ENCODE results near the gene RIC1. TPM values are rescaled to one million over a fixed set of nuclear protein-coding genes. Genes with fewer than 3 reads are reported as not detected.
"Not testable (repeated sequence)": the region's sequence is repeated elsewhere in the genome, so short reads cannot be mapped to it uniquely, and the experiment has no call there.

The RIC1 gene
- total RNA-seq, 1 donor from 2014 or later, result 9.7 TPM

DNA sequence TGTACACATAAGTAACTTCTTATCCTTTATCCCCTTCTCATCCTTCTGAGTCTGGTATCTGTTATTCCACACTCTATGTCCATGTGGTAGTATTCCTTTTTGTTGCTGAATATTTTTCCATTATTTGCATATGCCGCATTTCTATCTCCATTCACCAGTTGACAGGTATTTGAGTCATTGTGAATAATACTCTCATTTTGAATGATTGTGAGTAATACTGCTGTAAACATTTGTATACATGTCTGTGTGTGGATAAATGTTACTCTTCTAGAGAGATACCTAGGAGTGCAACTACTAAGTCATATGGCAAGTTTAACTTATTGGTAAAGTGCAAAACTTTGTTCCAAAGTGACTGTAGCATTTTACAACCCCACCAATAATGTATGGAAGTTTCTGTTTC, 15.6 kb downstream of the RIC1 start:
- no peak for TF ChIP-seq CTCF (IDR thresholded peaks at IDR 0.05; ENCODE audit: partially characterized antibody, unreplicated experiment)
- Mint-ChIP-seq H3K4me3 (ENCODE audit: unreplicated experiment) (no peak overlapping the region), H3K36me3 (ENCODE audit: unreplicated experiment) (peaks cover 16% of the 10 kb centered on the region), H3K4me1 (ENCODE audit: low read depth, unreplicated experiment) (no peaks in the 10 kb centered on the region), H3K27ac (ENCODE audit: unreplicated experiment) (no peak overlapping the region), H3K9me3 (ENCODE audit: unreplicated experiment) (peaks cover 3% of the 10 kb centered on the region), H3K27me3 (ENCODE audit: unreplicated experiment) (no peaks in the 10 kb centered on the region)
- DNase-seq, result no peak

DNA sequence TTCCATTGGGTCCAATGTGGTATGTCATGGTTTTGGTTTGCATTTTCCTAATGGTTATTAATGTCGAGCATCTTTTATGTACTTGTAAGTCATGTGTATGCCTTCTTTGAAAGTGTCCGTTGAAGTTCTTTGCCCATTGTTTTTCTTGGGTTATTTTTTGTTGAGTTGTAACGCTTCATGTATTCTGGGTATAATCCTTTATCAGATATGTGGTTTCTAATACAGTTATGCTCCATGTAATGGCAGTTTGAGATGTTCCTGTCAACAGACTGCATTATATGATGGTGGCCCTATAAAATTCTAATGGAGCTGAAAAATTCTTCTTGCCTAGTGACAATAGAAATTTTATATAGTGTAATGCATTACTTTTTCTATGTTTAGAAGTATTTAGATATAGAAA, 17.2 kb downstream of the RIC1 start:
- H3K27me3 Mint-ChIP-seq (ENCODE audit: unreplicated experiment), result peaks cover 2% of the 10 kb centered on the region
- H3K4me3 Mint-ChIP-seq (ENCODE audit: unreplicated experiment), result no peak overlapping the region
- no peak overlapping the region for H3K27ac Mint-ChIP-seq (ENCODE audit: unreplicated experiment)
- H3K36me3 Mint-ChIP-seq (ENCODE audit: unreplicated experiment), result peaks cover 18% of the 10 kb centered on the region
- peaks cover 4% of the 10 kb centered on the region for H3K9me3 Mint-ChIP-seq (ENCODE audit: unreplicated experiment)
- TF ChIP-seq CTCF (IDR thresholded peaks at IDR 0.05; ENCODE audit: partially characterized antibody, unreplicated experiment), result no peak
- H3K4me1 Mint-ChIP-seq (ENCODE audit: low read depth, unreplicated experiment), result no peaks in the 10 kb centered on the region
- no peak for DNase-seq

GRCh38 chr9:5650356-5651105, 21.6 kb downstream of the RIC1 start:
- H3K4me3 Mint-ChIP-seq (ENCODE audit: unreplicated experiment), result no peak overlapping the region
- peaks cover 2% of the 10 kb centered on the region for H3K27me3 Mint-ChIP-seq (ENCODE audit: unreplicated experiment)
- H3K4me1 Mint-ChIP-seq (ENCODE audit: low read depth, unreplicated experiment), result no peaks in the 10 kb centered on the region
- DNase-seq, result no peak
- H3K36me3 Mint-ChIP-seq (ENCODE audit: unreplicated experiment), result peaks cover 20% of the 10 kb centered on the region
- no peak overlapping the region for H3K27ac Mint-ChIP-seq (ENCODE audit: unreplicated experiment)
- TF ChIP-seq CTCF (IDR thresholded peaks at IDR 0.05; ENCODE audit: partially characterized antibody, unreplicated experiment), result no peak
- H3K9me3 Mint-ChIP-seq (ENCODE audit: unreplicated experiment), result peaks cover 4% of the 10 kb centered on the region

DNA sequence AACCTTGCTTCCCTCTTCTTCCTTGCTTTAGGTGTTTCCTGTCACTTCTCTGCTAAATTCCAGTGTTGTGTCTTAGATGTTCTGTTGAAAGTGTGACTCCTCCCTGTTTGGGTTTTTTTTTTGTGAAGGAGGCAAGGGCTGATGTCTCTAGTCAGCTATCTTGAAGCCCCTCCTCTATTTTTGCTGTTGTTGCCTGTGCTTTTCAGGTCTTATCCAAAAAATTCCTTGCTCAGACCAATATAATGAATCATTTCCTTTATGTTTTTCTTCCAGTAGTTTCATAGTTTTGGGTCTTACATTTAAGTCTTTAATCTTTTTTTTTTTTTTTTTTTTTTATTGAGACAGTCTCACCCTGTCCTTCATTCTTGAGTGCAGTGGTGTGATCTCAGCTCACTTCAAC, 22.3 kb downstream of the RIC1 start:
- Mint-ChIP-seq H3K9me3 (ENCODE audit: unreplicated experiment) (peaks cover 4% of the 10 kb centered on the region), H3K36me3 (ENCODE audit: unreplicated experiment) (peaks cover 20% of the 10 kb centered on the region), H3K27ac (ENCODE audit: unreplicated experiment) (no peak overlapping the region), H3K4me1 (ENCODE audit: low read depth, unreplicated experiment) (no peaks in the 10 kb centered on the region), H3K4me3 (ENCODE audit: unreplicated experiment) (no peak overlapping the region), H3K27me3 (ENCODE audit: unreplicated experiment) (peaks cover 2% of the 10 kb centered on the region)
- DNase-seq, result no peak
- TF ChIP-seq CTCF (IDR thresholded peaks at IDR 0.05; ENCODE audit: partially characterized antibody, unreplicated experiment), result no peak

DNA sequence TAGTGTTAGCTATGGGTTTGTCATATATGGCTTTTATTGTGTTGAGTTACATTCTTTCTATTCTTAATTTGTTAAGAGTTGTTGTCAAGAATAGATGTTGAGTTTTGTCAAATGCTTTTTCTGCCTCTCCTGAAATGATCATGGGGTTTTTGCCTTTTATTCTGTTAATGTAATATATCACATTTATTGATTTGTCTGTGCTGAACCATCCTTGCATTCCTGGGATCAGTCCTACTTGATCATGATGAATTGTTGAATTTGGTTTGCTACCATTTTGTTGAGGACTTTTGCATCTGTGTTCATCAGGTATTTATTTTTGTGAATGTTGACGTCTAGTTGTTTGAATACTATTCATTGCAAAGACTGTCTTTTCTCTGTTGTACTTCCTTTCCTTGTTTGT, 23.9 kb downstream of the RIC1 start:
- Mint-ChIP-seq H3K4me1 (ENCODE audit: low read depth, unreplicated experiment) (no peaks in the 10 kb centered on the region), H3K4me3 (ENCODE audit: unreplicated experiment) (no peak overlapping the region), H3K9me3 (ENCODE audit: unreplicated experiment) (peaks cover 4% of the 10 kb centered on the region), H3K27me3 (ENCODE audit: unreplicated experiment) (peaks cover 2% of the 10 kb centered on the region), H3K36me3 (ENCODE audit: unreplicated experiment) (peaks cover 20% of the 10 kb centered on the region), H3K27ac (ENCODE audit: unreplicated experiment) (no peak overlapping the region)
- no peak for TF ChIP-seq CTCF (IDR thresholded peaks at IDR 0.05; ENCODE audit: partially characterized antibody, unreplicated experiment)
- no peak for DNase-seq

DNA sequence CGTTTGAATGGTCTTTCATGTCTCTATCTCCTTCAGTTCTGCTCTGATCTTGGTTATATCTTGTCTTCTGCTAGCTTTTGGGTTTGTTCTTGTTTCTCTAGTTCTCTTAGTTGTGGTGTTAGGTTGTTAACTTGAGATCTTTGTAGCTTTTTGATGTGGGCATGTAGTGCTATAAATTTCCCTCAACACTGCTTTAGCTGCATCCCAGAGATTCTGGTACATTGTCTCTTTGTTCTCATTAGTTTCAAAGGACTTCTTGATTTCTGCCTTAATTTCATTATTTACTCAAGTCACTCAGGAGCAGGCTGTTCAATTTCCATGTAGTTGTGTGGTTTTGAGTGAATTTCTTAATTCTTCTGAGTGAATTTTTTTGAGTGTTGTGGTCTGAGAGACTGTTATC, 33.9 kb downstream of the RIC1 start:
- H3K36me3 Mint-ChIP-seq (ENCODE audit: unreplicated experiment), result peaks cover 13% of the 10 kb centered on the region
- not testable (repeated sequence) for H3K27me3 Mint-ChIP-seq (ENCODE audit: unreplicated experiment); H3K4me1 Mint-ChIP-seq (ENCODE audit: low read depth, unreplicated experiment); H3K4me3 Mint-ChIP-seq (ENCODE audit: unreplicated experiment); H3K27ac Mint-ChIP-seq (ENCODE audit: unreplicated experiment); DNase-seq; H3K9me3 Mint-ChIP-seq (ENCODE audit: unreplicated experiment)
